ENCODE results near the gene PRSS22.

PRSS22 gene

GRCh38 chr16:2858245-2859025 lies 465 bp upstream of the PRSS22 start:
- no peak overlapping the region for H3K4me3 ChIP-seq (IDR thresholded peaks at IDR 0.05; ENCODE audit: insufficient read depth, low read depth, low read length)
- H4K20me1 ChIP-seq (ENCODE audit: insufficient read depth), result no peaks in the 10 kb centered on the region
- H3K9ac ChIP-seq, result no peak overlapping the region
- no peaks in the 10 kb centered on the region for H3K79me2 ChIP-seq (ENCODE audit: insufficient read depth, low read depth)
- TF ChIP-seq CTCF (conservative IDR thresholded peaks at IDR 0.05; ENCODE audit: low read depth, low read length), result no peak
- H3K36me3 ChIP-seq (ENCODE audit: insufficient read depth), result no peaks in the 10 kb centered on the region
- H3K4me1 ChIP-seq (ENCODE audit: low read depth, poor library complexity, severe bottlenecking), result no peaks in the 10 kb centered on the region
- H2AFZ ChIP-seq (ENCODE audit: low read depth), result peak overlapping the region; percentile 52; the same call in 1 of the 2 replicates
- H3K27ac ChIP-seq, result no peak overlapping the region
- H3K27me3 ChIP-seq (ENCODE audit: insufficient read depth, low read depth), result peaks cover 81% of the 10 kb centered on the region
- peak overlapping the region; percentile 13; the same call in 1 of the 2 replicates for H3K4me2 ChIP-seq

GRCh38 chr16:2856686-2857450 lies 1.1 kb downstream of the PRSS22 start:
- Histone ChIP-seq H3K27ac (no peak overlapping the region), H3K9ac (no peak overlapping the region), H3K36me3 (ENCODE audit: insufficient read depth) (no peaks in the 10 kb centered on the region), H4K20me1 (ENCODE audit: insufficient read depth) (no peaks in the 10 kb centered on the region), H3K27me3 (ENCODE audit: insufficient read depth, low read depth) (peaks cover 80% of the 10 kb centered on the region), H2AFZ (ENCODE audit: low read depth) (no peak overlapping the region), H3K4me3 (IDR thresholded peaks at IDR 0.05; ENCODE audit: insufficient read depth, low read depth, low read length) (no peak overlapping the region), H3K4me1 (ENCODE audit: low read depth, poor library complexity, severe bottlenecking) (no peaks in the 10 kb centered on the region), H3K4me2 (no peak overlapping the region), H3K79me2 (ENCODE audit: insufficient read depth, low read depth) (no peaks in the 10 kb centered on the region)
- TF ChIP-seq CTCF (conservative IDR thresholded peaks at IDR 0.05; ENCODE audit: low read depth, low read length), result no peak

GRCh38 chr16:2856061-2856670 lies 1.8 kb downstream of the PRSS22 start:
- Histone ChIP-seq H3K27me3 (ENCODE audit: insufficient read depth, low read depth) (peaks cover 79% of the 10 kb centered on the region), H3K9ac (no peak overlapping the region), H3K27ac (no peak overlapping the region), H3K36me3 (ENCODE audit: insufficient read depth) (no peaks in the 10 kb centered on the region), H2AFZ (ENCODE audit: low read depth) (no peak overlapping the region), H4K20me1 (ENCODE audit: insufficient read depth) (no peaks in the 10 kb centered on the region), H3K4me1 (ENCODE audit: low read depth, poor library complexity, severe bottlenecking) (no peaks in the 10 kb centered on the region), H3K4me2 (no peak overlapping the region), H3K4me3 (IDR thresholded peaks at IDR 0.05; ENCODE audit: insufficient read depth, low read depth, low read length) (no peak overlapping the region), H3K79me2 (ENCODE audit: insufficient read depth, low read depth) (no peaks in the 10 kb centered on the region)
- TF ChIP-seq CTCF (conservative IDR thresholded peaks at IDR 0.05; ENCODE audit: low read depth, low read length), result no peak

- Histone ChIP-seq H3K4me3 (IDR thresholded peaks at IDR 0.05; ENCODE audit: insufficient read depth, low read depth, low read length) (no peak overlapping the region), H3K36me3 (ENCODE audit: insufficient read depth) (no peaks in the 10 kb centered on the region), H3K79me2 (ENCODE audit: insufficient read depth, low read depth) (no peaks in the 10 kb centered on the region), H3K27me3 (ENCODE audit: insufficient read depth, low read depth) (peaks cover 79% of the 10 kb centered on the region), H2AFZ (ENCODE audit: low read depth) (no peak overlapping the region), H3K27ac (no peak overlapping the region), H3K4me1 (ENCODE audit: low read depth, poor library complexity, severe bottlenecking) (no peaks in the 10 kb centered on the region), H4K20me1 (ENCODE audit: insufficient read depth) (no peaks in the 10 kb centered on the region), H3K9ac (no peak overlapping the region), H3K4me2 (no peak overlapping the region)
- no peak for TF ChIP-seq CTCF (conservative IDR thresholded peaks at IDR 0.05; ENCODE audit: low read depth, low read length)
These were observed 2.4 kb downstream of the PRSS22 start for GRCh38 chr16:2855536-2855935.
